GM19099 (cell line): ENCODE data around the gene ELK3.

Source experiments
- POLR2A ChIP-seq: IDR thresholded peaks from 3 replicates; pipeline ENCODE4 v1.6.1; 2011; ENCODE audit warnings: low read depth; ENCODE audit not compliant: insufficient read length; ENCODE audit errors: extremely low read depth

ELK3 gene

GRCh38 chr12:96248136-96248931 is 54.2 kb downstream of the ELK3 start:
- no peak for TF ChIP-seq POLR2A

GRCh38 chr12:96249196-96250118 is 55.3 kb downstream of the ELK3 start:
- no peak for TF ChIP-seq POLR2A

- no peak for TF ChIP-seq POLR2A
Measured at GRCh38 chr12:96250119-96250685, 56.0 kb downstream of the ELK3 start.

- no peak for TF ChIP-seq POLR2A
Measured at GRCh38 chr12:96255077-96255476, 60.9 kb downstream of the ELK3 start.

- TF ChIP-seq POLR2A, result no peak
Measured at GRCh38 chr12:96256672-96257361, 62.6 kb downstream of the ELK3 start.

GRCh38 chr12:96257550-96258103 is 63.5 kb downstream of the ELK3 start:
- TF ChIP-seq POLR2A, result no peak

- TF ChIP-seq POLR2A, result no peak
Measured at GRCh38 chr12:96258104-96258961, 64.2 kb downstream of the ELK3 start.

GRCh38 chr12:96260231-96260630 is 66.1 kb downstream of the ELK3 start:
- no peak for TF ChIP-seq POLR2A

- no peak for TF ChIP-seq POLR2A
Measured at GRCh38 chr12:96260644-96261043, 66.5 kb downstream of the ELK3 start.

- no peak for TF ChIP-seq POLR2A
Measured at GRCh38 chr12:96261557-96261956, 67.4 kb downstream of the ELK3 start.

GRCh38 chr12:96263449-96263902 is 69.3 kb downstream of the ELK3 start:
- TF ChIP-seq POLR2A, result no peak

GRCh38 chr12:96265400-96265799 is 71.2 kb downstream of the ELK3 start:
- TF ChIP-seq POLR2A, result no peak

- no peak for TF ChIP-seq POLR2A
Measured at GRCh38 chr12:96265836-96266235, 71.7 kb downstream of the ELK3 start.

- no peak for TF ChIP-seq POLR2A
Measured at GRCh38 chr12:96266238-96266637, 72.1 kb downstream of the ELK3 start.
